ENCODE measurements around the gene CRYBG3.
"Not testable (repeated sequence)": the region's sequence is repeated elsewhere in the genome, so short reads cannot be mapped to it uniquely, and the experiment has no call there.

Gene CRYBG3

GRCh38 chr3:97895216-97895615 lies 73.4 kb downstream of the CRYBG3 start:
- Histone ChIP-seq H3K9me3 (ENCODE audit: control insufficient read depth, low read length) (no peaks in the 10 kb centered on the region), H3K4me3 (ENCODE audit: extremely low read depth, insufficient read depth, low read length, poor library complexity, severe bottlenecking) (no peak overlapping the region), H3K36me3 (ENCODE audit: control insufficient read depth, insufficient read depth, low read length) (peaks cover 4% of the 10 kb centered on the region), H3K4me1 (ENCODE audit: control insufficient read depth, insufficient read depth, low read length, poor library complexity, severe bottlenecking) (no peaks in the 10 kb centered on the region), H3K27ac (ENCODE audit: low read depth, low read length, severe bottlenecking) (no peak overlapping the region)
- WGBS, 2 experiments (ENCODE audit: insufficient coverage in 2 of 2) = 100% methylated on average over 1 of the region's 3 CpGs; no CpG with 5 or more reads in 1 of the 2 experiments

DNA sequence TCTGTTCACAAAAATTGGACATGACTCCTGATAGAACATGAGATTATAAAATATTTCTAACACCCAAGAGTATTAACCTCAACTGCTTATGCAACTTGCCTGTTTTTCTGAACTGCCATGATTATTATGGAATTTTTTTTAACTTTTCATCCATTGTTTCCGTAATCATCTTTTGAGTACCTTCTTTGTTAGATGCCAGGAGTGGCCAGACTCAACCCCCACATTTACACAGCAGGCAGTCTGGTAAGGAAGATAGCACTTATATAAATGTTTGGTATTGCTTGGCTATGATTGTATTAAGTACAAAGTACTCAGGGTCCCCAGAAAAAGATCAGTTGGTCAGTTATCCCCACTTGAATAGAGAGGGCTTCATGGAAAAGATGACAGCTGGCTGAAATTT lies 74.3 kb downstream of the CRYBG3 start:
- no peaks in the 10 kb centered on the region for H3K4me1 ChIP-seq (ENCODE audit: control insufficient read depth, insufficient read depth, low read length, poor library complexity, severe bottlenecking)
- peaks cover 4% of the 10 kb centered on the region for H3K36me3 ChIP-seq (ENCODE audit: control insufficient read depth, insufficient read depth, low read length)
- WGBS, 2 experiments (ENCODE audit: insufficient coverage in 2 of 2) = no CpG with 5 or more reads among the region's 1 CpG
- H3K9me3 ChIP-seq (ENCODE audit: control insufficient read depth, low read length) = no peaks in the 10 kb centered on the region
- no peak overlapping the region for H3K4me3 ChIP-seq (ENCODE audit: extremely low read depth, insufficient read depth, low read length, poor library complexity, severe bottlenecking)
- no peak overlapping the region for H3K27ac ChIP-seq (ENCODE audit: low read depth, low read length, severe bottlenecking)

- Histone ChIP-seq H3K4me1 (ENCODE audit: control insufficient read depth, insufficient read depth, low read length, poor library complexity, severe bottlenecking) (no peaks in the 10 kb centered on the region), H3K36me3 (ENCODE audit: control insufficient read depth, insufficient read depth, low read length) (peaks cover 4% of the 10 kb centered on the region), H3K9me3 (ENCODE audit: control insufficient read depth, low read length) (no peaks in the 10 kb centered on the region), H3K4me3 (ENCODE audit: extremely low read depth, insufficient read depth, low read length, poor library complexity, severe bottlenecking) (no peak overlapping the region), H3K27ac (ENCODE audit: low read depth, low read length, severe bottlenecking) (no peak overlapping the region)
- 79 to 85% methylated on average over 1 to 3 of the region's 3 CpGs for WGBS, 2 experiments (ENCODE audit: insufficient coverage in 2 of 2)
These were observed 74.7 kb downstream of the CRYBG3 start for GRCh38 chr3:97896547-97896946.

DNA sequence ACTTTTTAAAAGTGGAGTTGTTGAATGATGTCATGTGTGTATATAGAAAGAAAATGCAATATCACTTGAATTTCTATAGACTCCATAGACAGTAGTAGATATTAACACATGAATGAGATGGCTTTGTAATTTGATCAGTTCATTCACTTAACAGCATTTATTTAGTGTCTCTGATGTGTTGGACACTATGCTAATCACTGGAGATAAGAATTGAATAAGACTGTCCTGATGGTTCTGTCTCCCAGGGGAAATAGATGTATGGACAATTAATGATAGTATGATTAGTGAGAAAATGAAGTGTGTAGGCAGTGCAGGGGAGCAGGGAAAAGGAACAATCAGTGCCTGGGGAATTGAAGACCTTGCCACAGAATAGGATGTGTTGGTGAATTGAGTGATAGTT lies 77.5 kb downstream of the CRYBG3 start:
- no peak overlapping the region for H3K4me3 ChIP-seq (ENCODE audit: extremely low read depth, insufficient read depth, low read length, poor library complexity, severe bottlenecking)
- no peaks in the 10 kb centered on the region for H3K4me1 ChIP-seq (ENCODE audit: control insufficient read depth, insufficient read depth, low read length, poor library complexity, severe bottlenecking)
- H3K9me3 ChIP-seq (ENCODE audit: control insufficient read depth, low read length) = no peaks in the 10 kb centered on the region
- peaks cover 4% of the 10 kb centered on the region for H3K36me3 ChIP-seq (ENCODE audit: control insufficient read depth, insufficient read depth, low read length)
- H3K27ac ChIP-seq (ENCODE audit: low read depth, low read length, severe bottlenecking) = no peak overlapping the region

GRCh38 chr3:97901313-97902248 lies 79.8 kb downstream of the CRYBG3 start:
- H3K9me3 ChIP-seq (ENCODE audit: control insufficient read depth, low read length) = no peaks in the 10 kb centered on the region
- H3K4me1 ChIP-seq (ENCODE audit: control insufficient read depth, insufficient read depth, low read length, poor library complexity, severe bottlenecking) = no peaks in the 10 kb centered on the region
- no peak overlapping the region for H3K27ac ChIP-seq (ENCODE audit: low read depth, low read length, severe bottlenecking)
- no peak overlapping the region for H3K4me3 ChIP-seq (ENCODE audit: extremely low read depth, insufficient read depth, low read length, poor library complexity, severe bottlenecking)
- no peaks in the 10 kb centered on the region for H3K36me3 ChIP-seq (ENCODE audit: control insufficient read depth, insufficient read depth, low read length)
- WGBS, 2 experiments (ENCODE audit: insufficient coverage in 2 of 2) = 67 to 87% methylated on average over 1 to 3 of the region's 4 CpGs

DNA sequence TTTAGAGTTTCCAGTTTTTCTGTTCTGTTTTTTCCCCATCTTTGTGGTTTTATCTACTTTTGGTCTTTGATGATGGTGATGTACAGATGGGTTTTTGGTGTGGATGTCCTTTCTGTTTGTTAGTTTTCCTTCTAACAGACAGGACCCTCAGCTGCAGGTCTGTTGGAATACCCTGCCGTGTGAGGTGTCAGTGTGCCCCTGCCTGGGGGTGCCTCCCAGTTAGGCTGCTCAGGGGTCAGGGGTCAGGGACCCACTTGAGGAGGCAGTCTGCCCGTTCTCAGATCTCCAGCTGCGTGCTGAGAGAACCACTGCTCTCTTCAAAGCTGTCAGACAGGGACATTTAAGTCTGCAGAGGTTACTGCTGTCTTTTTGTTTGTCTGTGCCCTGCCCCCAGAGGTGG lies 88.0 kb downstream of the CRYBG3 start:
- WGBS, 2 experiments (ENCODE audit: insufficient coverage in 2 of 2) = no CpG with 5 or more reads among the region's 3 CpGs

GRCh38 chr3:97910236-97910831 lies 88.5 kb downstream of the CRYBG3 start:
- not testable (repeated sequence) for H3K4me3 ChIP-seq (ENCODE audit: extremely low read depth, insufficient read depth, low read length, poor library complexity, severe bottlenecking); H3K4me1 ChIP-seq (ENCODE audit: control insufficient read depth, insufficient read depth, low read length, poor library complexity, severe bottlenecking); H3K9me3 ChIP-seq (ENCODE audit: control insufficient read depth, low read length); H3K27ac ChIP-seq (ENCODE audit: low read depth, low read length, severe bottlenecking); H3K36me3 ChIP-seq (ENCODE audit: control insufficient read depth, insufficient read depth, low read length)
- WGBS, 2 experiments (ENCODE audit: insufficient coverage in 2 of 2) = 82 to 84% methylated on average over 8 to 14 of the region's 24 CpGs

More for the DNA sequence above, 88.0 kb downstream of the CRYBG3 start:
- H3K4me3 ChIP-seq (ENCODE audit: extremely low read depth, insufficient read depth, low read length, poor library complexity, severe bottlenecking); H3K36me3 ChIP-seq (ENCODE audit: control insufficient read depth, insufficient read depth, low read length); H3K4me1 ChIP-seq (ENCODE audit: control insufficient read depth, insufficient read depth, low read length, poor library complexity, severe bottlenecking); H3K9me3 ChIP-seq (ENCODE audit: control insufficient read depth, low read length); H3K27ac ChIP-seq (ENCODE audit: low read depth, low read length, severe bottlenecking): not testable (repeated sequence)

GRCh38 chr3:97910931-97911351 lies 89.1 kb downstream of the CRYBG3 start:
- Histone ChIP-seq H3K4me1 (ENCODE audit: control insufficient read depth, insufficient read depth, low read length, poor library complexity, severe bottlenecking) (peaks cover 9% of the 10 kb centered on the region), H3K36me3 (ENCODE audit: control insufficient read depth, insufficient read depth, low read length) (peaks cover 3% of the 10 kb centered on the region), H3K9me3 (ENCODE audit: control insufficient read depth, low read length) (no peaks in the 10 kb centered on the region), H3K27ac (ENCODE audit: low read depth, low read length, severe bottlenecking) (no peak overlapping the region), H3K4me3 (ENCODE audit: extremely low read depth, insufficient read depth, low read length, poor library complexity, severe bottlenecking) (no peak overlapping the region)
- 59 to 62% methylated on average over 2 of the region's 3 CpGs for WGBS, 2 experiments (ENCODE audit: insufficient coverage in 2 of 2)

DNA sequence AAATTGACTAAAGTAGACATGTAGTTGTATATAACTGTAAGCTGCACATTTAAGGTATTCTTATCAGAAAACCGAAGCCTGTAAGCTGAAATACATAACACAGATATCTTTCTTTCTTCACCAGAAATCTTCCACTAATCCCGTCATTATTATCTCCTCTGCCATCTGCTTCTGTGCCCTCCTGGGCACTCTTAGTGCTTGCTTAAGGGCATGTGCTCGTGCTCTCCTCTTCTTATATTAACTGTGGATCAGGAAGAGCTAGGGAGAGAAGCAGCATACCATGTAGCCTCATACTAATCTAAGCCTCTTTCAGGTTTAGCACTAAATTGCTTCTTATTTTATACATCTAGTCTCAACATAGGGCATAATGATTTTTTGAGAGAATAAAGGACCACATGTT lies 89.6 kb downstream of the CRYBG3 start:
- WGBS, 2 experiments (ENCODE audit: insufficient coverage in 2 of 2) = 95 to 100% methylated on average over 2 of the region's 3 CpGs

DNA sequence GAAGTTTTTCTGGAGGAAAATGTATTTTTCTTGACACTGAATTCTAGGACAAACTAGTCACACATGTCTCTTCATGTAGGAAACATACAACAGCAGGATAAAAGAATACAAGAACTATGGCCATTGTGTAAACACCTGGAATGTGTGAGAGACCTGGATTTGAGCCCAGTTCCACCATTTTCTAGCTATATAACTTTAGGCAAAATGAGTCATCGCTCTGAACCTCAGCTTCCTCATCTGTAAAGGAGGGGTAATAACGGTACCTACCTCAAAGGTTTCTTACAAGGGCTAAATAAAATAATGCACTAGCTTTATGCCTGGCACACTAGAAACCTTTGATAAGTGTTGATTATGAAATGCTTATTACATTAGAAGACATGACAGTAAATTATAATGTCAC lies 92.6 kb downstream of the CRYBG3 start:
- WGBS, 2 experiments (ENCODE audit: insufficient coverage in 2 of 2) = 100% methylated on average over 1 of the region's 2 CpGs; no CpG with 5 or more reads in 1 of the 2 experiments
- H3K4me1 ChIP-seq (ENCODE audit: control insufficient read depth, insufficient read depth, low read length, poor library complexity, severe bottlenecking) = peaks cover 9% of the 10 kb centered on the region
- peaks cover 10% of the 10 kb centered on the region for H3K36me3 ChIP-seq (ENCODE audit: control insufficient read depth, insufficient read depth, low read length)
- no peak overlapping the region for H3K4me3 ChIP-seq (ENCODE audit: extremely low read depth, insufficient read depth, low read length, poor library complexity, severe bottlenecking)
- no peak overlapping the region for H3K27ac ChIP-seq (ENCODE audit: low read depth, low read length, severe bottlenecking)
- no peaks in the 10 kb centered on the region for H3K9me3 ChIP-seq (ENCODE audit: control insufficient read depth, low read length)

More for the DNA sequence above, 89.6 kb downstream of the CRYBG3 start:
- Histone ChIP-seq H3K36me3 (ENCODE audit: control insufficient read depth, insufficient read depth, low read length) (peaks cover 7% of the 10 kb centered on the region), H3K4me1 (ENCODE audit: control insufficient read depth, insufficient read depth, low read length, poor library complexity, severe bottlenecking) (peaks cover 9% of the 10 kb centered on the region), H3K4me3 (ENCODE audit: extremely low read depth, insufficient read depth, low read length, poor library complexity, severe bottlenecking) (no peak overlapping the region), H3K27ac (ENCODE audit: low read depth, low read length, severe bottlenecking) (no peak overlapping the region), H3K9me3 (ENCODE audit: control insufficient read depth, low read length) (no peaks in the 10 kb centered on the region)

DNA sequence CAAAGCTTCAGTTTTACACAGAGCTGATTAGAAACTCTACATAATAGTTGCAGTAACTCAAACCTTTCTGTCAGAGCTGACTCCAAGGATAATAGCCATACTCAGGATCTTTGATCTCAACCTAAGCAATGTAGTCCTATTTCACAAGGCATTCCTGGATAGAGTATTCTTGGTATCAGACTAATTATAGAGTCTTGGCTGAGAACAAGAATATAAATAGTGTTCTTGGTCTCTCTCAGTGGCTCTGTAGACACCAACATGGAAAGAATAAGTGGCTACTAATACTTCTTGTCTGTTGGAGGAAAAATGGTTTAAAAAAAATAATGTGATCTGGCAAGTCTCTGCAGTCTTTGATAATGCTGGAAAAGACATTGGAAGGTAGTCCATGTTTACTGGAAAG lies 94.8 kb downstream of the CRYBG3 start:
- H3K4me1 ChIP-seq (ENCODE audit: control insufficient read depth, insufficient read depth, low read length, poor library complexity, severe bottlenecking) = no peaks in the 10 kb centered on the region
- no peak overlapping the region for H3K27ac ChIP-seq (ENCODE audit: low read depth, low read length, severe bottlenecking)
- H3K4me3 ChIP-seq (ENCODE audit: extremely low read depth, insufficient read depth, low read length, poor library complexity, severe bottlenecking) = no peak overlapping the region
- H3K9me3 ChIP-seq (ENCODE audit: control insufficient read depth, low read length) = no peaks in the 10 kb centered on the region
- peaks cover 10% of the 10 kb centered on the region for H3K36me3 ChIP-seq (ENCODE audit: control insufficient read depth, insufficient read depth, low read length)
